Measurements from ENCODE around the gene MYL5.

DNA sequence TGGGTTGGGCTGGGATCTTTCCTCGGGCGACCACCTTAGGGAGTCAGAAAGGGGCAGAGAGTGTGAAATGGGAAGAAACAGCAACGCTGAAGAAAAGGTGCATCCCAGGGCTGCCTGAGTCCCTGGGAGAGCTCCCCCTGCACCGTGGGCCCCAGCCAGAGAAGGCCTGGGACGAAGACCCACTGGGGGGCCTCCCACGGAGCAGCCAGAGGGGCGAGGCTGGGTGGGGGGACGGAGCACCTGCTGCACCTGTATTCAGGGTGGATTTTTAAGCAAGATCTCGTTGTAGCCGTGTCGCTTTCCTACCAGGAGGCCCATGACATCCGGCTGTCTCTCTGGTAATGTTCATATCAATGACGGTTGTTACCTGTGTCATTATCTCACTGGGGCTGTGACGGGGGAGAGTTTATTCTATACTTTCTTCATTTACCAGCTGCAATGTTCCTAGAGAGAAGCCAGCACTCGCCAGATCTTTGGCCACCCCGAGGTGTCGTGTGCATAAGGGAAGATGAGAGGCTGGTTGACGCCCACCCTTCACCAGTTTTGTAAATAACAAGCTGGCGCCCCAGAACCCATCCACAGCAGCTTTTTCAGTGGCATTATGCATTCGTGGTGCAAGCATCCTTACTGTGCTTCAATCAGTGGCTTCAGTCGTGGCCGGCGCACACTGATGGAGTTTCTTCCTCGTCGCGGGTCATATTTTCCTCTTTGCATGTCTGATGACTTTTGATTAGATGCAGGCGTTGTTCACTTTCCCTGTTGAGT is 25.7 kb downstream of the MYL5 start:
- TF ChIP-seq, protein P1, sequence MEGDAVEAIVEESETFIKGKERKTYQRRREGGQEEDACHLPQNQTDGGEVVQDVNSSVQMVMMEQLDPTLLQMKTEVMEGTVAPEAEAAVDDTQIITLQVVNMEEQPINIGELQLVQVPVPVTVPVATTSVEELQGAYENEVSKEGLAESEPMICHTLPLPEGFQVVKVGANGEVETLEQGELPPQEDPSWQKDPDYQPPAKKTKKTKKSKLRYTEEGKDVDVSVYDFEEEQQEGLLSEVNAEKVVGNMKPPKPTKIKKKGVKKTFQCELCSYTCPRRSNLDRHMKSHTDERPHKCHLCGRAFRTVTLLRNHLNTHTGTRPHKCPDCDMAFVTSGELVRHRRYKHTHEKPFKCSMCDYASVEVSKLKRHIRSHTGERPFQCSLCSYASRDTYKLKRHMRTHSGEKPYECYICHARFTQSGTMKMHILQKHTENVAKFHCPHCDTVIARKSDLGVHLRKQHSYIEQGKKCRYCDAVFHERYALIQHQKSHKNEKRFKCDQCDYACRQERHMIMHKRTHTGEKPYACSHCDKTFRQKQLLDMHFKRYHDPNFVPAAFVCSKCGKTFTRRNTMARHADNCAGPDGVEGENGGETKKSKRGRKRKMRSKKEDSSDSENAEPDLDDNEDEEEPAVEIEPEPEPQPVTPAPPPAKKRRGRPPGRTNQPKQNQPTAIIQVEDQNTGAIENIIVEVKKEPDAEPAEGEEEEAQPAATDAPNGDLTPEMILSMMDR (IDR thresholded peaks at IDR 0.05), result no peak
- TF ChIP-seq POLR2A (IDR thresholded peaks at IDR 0.05), result no peak
